Peyer's patch (tissue), 4 donors: ENCODE measurements around the gene AFAP1L1. TPM values are rescaled to one million over a fixed set of nuclear protein-coding genes. Genes with fewer than 3 reads are reported as not detected.

ENCODE experiments used
- DNase-seq, 3 donors: peaks; one replicate each; pipeline ENCODE4 v3.0.0-alpha.2; 2017 to 2019
- H3K27ac ChIP-seq, 4 donors: fragments of 200-600 bp; sonication (generic); one replicate each; pipeline ENCODE4 v1.5.1; 2016 to 2019
- H3K27me3 ChIP-seq, 2 donors: fragments of 200-600 bp; sonication (generic); one replicate each; pipeline ENCODE4 v1.5.1; 2019
- H3K36me3 ChIP-seq, 3 donors: fragments of 200-600 bp; sonication (generic); one replicate each; pipeline ENCODE4 v1.5.1; 2016 to 2019
- H3K4me1 ChIP-seq, 4 donors: fragments of 200-600 bp; sonication (generic); one replicate each; pipeline ENCODE4 v1.5.1; 2016 to 2019
- H3K4me3 ChIP-seq, 4 donors: fragments of 200-600 bp; sonication (generic); 1 replicate in 3 of 4; 2 replicates in 1 of 4; pipeline ENCODE4 v1.5.1; 2016 to 2019; ENCODE audit warnings: mild to moderate bottlenecking in 1 of 4
- H3K9me3 ChIP-seq, 4 donors: fragments of 200-600 bp; sonication (generic); one replicate each; pipeline ENCODE4 v1.5.1; 2016 to 2019; ENCODE audit warnings: mild to moderate bottlenecking in 1 of 4
- CTCF ChIP-seq, 6 experiments: fragments of 450-650 bp in 4 of 6; fragments of 200-600 bp in 2 of 6; sonication (generic) in 1 of 6; IDR thresholded peaks; one replicate each; pipeline ENCODE4 v1.5.1; 2017 to 2019; ENCODE audit warnings: antibody characterized with exemption in 6 of 6, mild to moderate bottlenecking in 3 of 6, moderate library complexity in 1 of 6
- POLR2A ChIP-seq, 2 donors: fragments of 450-650 bp; IDR thresholded peaks; one replicate each; pipeline ENCODE4 v1.5.1; 2017; ENCODE audit warnings: antibody characterized with exemption in 2 of 2, mild to moderate bottlenecking in 2 of 2, moderate library complexity in 2 of 2
- total RNA-seq, 4 donors: library from RNA; depleted of rRNA; stranded (reverse); fragments of >200 nt; gene quantifications; one replicate each; pipeline ENCODE4 v1.1.0, GENCODE V29; 2016

AFAP1L1 gene
- total RNA-seq, 4 donors from 2014 or later = 3.3 to 14.9 (median 4.9) TPM

GRCh38 chr5:149229298-149229937 lies 42.2 kb upstream of the AFAP1L1 start:
- Histone ChIP-seq H3K4me1 (peaks cover 0 to 4% (median 0%) of the 10 kb centered on the region in 4 donors), H3K27ac (no peak overlapping the region), H3K9me3 (no peaks in the 10 kb centered on the region), H3K27me3 (no peaks in the 10 kb centered on the region), H3K36me3 (no peaks in the 10 kb centered on the region), H3K4me3 (no peak overlapping the region)
- no peak for DNase-seq
- TF ChIP-seq POLR2A (IDR thresholded peaks at IDR 0.05) (no peak), CTCF (IDR thresholded peaks at IDR 0.05) (no peak)

GRCh38 chr5:149235841-149236240 lies 35.8 kb upstream of the AFAP1L1 start:
- Histone ChIP-seq H3K36me3 (no peaks in the 10 kb centered on the region), H3K27me3 (no peaks in the 10 kb centered on the region), H3K27ac (no peak overlapping the region), H3K9me3 (no peaks in the 10 kb centered on the region), H3K4me3 (no peak overlapping the region), H3K4me1 (no peaks in the 10 kb centered on the region)
- no peak for DNase-seq
- TF ChIP-seq CTCF (IDR thresholded peaks at IDR 0.05) = no peak
- TF ChIP-seq POLR2A (IDR thresholded peaks at IDR 0.05) = no peak

GRCh38 chr5:149237662-149238061 lies 34.0 kb upstream of the AFAP1L1 start:
- TF ChIP-seq CTCF (IDR thresholded peaks at IDR 0.05) (no peak), POLR2A (IDR thresholded peaks at IDR 0.05) (no peak)
- Histone ChIP-seq H3K36me3 (no peaks in the 10 kb centered on the region), H3K9me3 (no peaks in the 10 kb centered on the region), H3K27me3 (no peaks in the 10 kb centered on the region), H3K4me3 (no peak overlapping the region), H3K27ac (no peak overlapping the region), H3K4me1 (no peaks in the 10 kb centered on the region)
- DNase-seq = no peak

GRCh38 chr5:149238540-149238939 lies 33.1 kb upstream of the AFAP1L1 start:
- Histone ChIP-seq H3K9me3 (no peaks in the 10 kb centered on the region), H3K27ac (no peak overlapping the region), H3K4me3 (no peak overlapping the region), H3K27me3 (no peaks in the 10 kb centered on the region), H3K4me1 (no peaks in the 10 kb centered on the region), H3K36me3 (no peaks in the 10 kb centered on the region)
- TF ChIP-seq CTCF (IDR thresholded peaks at IDR 0.05) (no peak), POLR2A (IDR thresholded peaks at IDR 0.05) (no peak)
- no peak for DNase-seq

- Histone ChIP-seq H3K4me1 (no peaks in the 10 kb centered on the region), H3K27me3 (no peaks in the 10 kb centered on the region), H3K9me3 (no peaks in the 10 kb centered on the region), H3K4me3 (no peak overlapping the region), H3K27ac (peak overlapping the region in 3 of 4 donors; percentile 27 to 34 (median 31)), H3K36me3 (no peaks in the 10 kb centered on the region)
- TF ChIP-seq CTCF (IDR thresholded peaks at IDR 0.05) (no peak), POLR2A (IDR thresholded peaks at IDR 0.05) (no peak)
- no peak for DNase-seq
Observed at GRCh38 chr5:149239917-149240316, 31.7 kb upstream of the AFAP1L1 start.
